CD4-positive, CD25-positive, alpha-beta regulatory T cell (primary cell): Measurements from ENCODE around the gene HOXA6. TPM values are rescaled to one million over a fixed set of nuclear protein-coding genes. Genes with fewer than 3 reads are reported as not detected.

Experiments
- ATAC-seq, 2 donors: fragments of 150-1000 bp; cut with Tn5 transposase; one replicate each; pipeline ENCODE4 v1.10.0; 2021; ENCODE audit warnings: low read depth in 2 of 2, moderate number of reproducible peaks in 2 of 2, moderate library complexity in 1 of 2
- DNase-seq, 3 donors: peaks; one replicate each; pipeline versions ENCODE4 v3.0.0 to v3.0.0-alpha.2; 2012 to 2022; ENCODE audit warnings: mixed read lengths in 1 of 3
- H3K27ac ChIP-seq: one replicate; pipeline ENCODE4 v1.7.0; 2013; ENCODE audit warnings: mild to moderate bottlenecking, low read length; ENCODE audit not compliant: insufficient read depth, poor library complexity, severe bottlenecking
- H3K27me3 ChIP-seq: one replicate; pipeline ENCODE4 v1.7.0; 2013; ENCODE audit warnings: low read length; ENCODE audit not compliant: control insufficient read depth, insufficient read depth
- H3K36me3 ChIP-seq: one replicate; pipeline ENCODE4 v1.7.0; 2013; ENCODE audit warnings: mild to moderate bottlenecking, low read length, moderate library complexity; ENCODE audit not compliant: control insufficient read depth, insufficient read depth
- H3K4me1 ChIP-seq: 2 replicates; pipeline ENCODE4 v1.7.0; 2013; ENCODE audit warnings: mild to moderate bottlenecking, low read length; ENCODE audit not compliant: insufficient read depth, control insufficient read depth, poor library complexity, severe bottlenecking
- H3K4me3 ChIP-seq: one replicate; pipeline ENCODE4 v1.7.0; 2013; ENCODE audit warnings: low read depth, mild to moderate bottlenecking, low read length, moderate library complexity
- H3K9me3 ChIP-seq, 2 experiments: 1 replicate in 1 of 2; 2 replicates in 1 of 2; pipeline ENCODE4 v1.7.0; 2013; ENCODE audit warnings: low read length in 2 of 2, mild to moderate bottlenecking in 1 of 2, moderate library complexity in 1 of 2; ENCODE audit not compliant: control insufficient read depth in 2 of 2
- H3K27ac Mint-ChIP-seq, 3 donors: one replicate each; pipeline ENCODE4 v1.8.0; 2020 to 2022; ENCODE audit warnings: mild to moderate bottlenecking in 3 of 3, mixed read lengths in 3 of 3, moderate library complexity in 2 of 3
- H3K27me3 Mint-ChIP-seq: one replicate; pipeline ENCODE4 v1.8.0; 2022; ENCODE audit warnings: mild to moderate bottlenecking, mixed read lengths
- H3K36me3 Mint-ChIP-seq: one replicate; pipeline ENCODE4 v1.8.0; 2020; ENCODE audit warnings: mixed read lengths
- H3K4me1 Mint-ChIP-seq, 4 donors: one replicate each; pipeline ENCODE4 v1.8.0; 2020 to 2022; ENCODE audit warnings: mixed read lengths in 4 of 4, mild to moderate bottlenecking in 1 of 4
- H3K4me3 Mint-ChIP-seq, 4 donors: one replicate each; pipeline ENCODE4 v1.8.0; 2020 to 2022; ENCODE audit warnings: mild to moderate bottlenecking in 4 of 4, mixed read lengths in 4 of 4, moderate library complexity in 3 of 4
- H3K9me3 Mint-ChIP-seq, 7 donors: one replicate each; pipeline ENCODE4 v1.8.0; 2020 to 2022; ENCODE audit warnings: mixed read lengths in 7 of 7, mild to moderate bottlenecking in 3 of 7, moderate library complexity in 2 of 7
- polyA plus RNA-seq, 4 donors: library from polyadenylated mRNA; unstranded; fragments of 300-500 nt; fragmentation: Illumina TruSeq; gene quantifications; one replicate each; pipeline ENCODE4 v1.2.3, GENCODE V29; 2021
- total RNA-seq: library from RNA; stranded (reverse); gene quantifications from one replicate; pipeline ENCODE4 v1.2.3, GENCODE V29; 2022

HOXA6 gene
- total and polyA plus RNA-seq, 5 donors from 2014 or later: not detected

DNA sequence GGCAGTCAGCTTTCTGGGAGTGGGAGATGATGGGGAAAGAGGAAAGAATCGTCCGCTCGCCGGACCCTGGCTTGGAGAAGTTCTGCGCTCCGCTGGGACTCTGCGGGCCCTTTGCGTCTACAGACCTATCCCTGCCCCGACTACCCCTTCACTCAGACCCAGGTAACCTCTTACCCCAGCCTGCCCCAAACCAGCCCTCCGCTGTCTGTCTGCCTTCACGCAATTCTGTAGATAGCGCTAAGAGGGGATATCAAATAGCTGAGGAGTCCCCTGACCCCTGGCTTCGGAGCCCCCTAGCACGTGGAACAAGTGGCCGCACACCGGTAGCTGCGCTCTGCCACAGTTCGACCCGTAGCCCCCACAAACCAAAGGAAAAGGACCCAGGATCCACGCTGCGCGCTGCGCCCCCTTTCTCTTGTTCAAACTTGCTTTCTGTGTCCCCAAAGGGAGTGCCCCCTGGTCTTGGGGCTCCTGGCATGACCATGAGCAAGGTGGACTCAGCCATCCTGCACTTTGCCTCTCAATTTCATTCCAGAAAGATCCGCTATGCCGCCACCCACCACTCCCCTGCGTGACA lies 24.0 kb downstream of the HOXA6 start:
- H3K27ac Mint-ChIP-seq: no peak overlapping the region
- no peaks in the 10 kb centered on the region for H3K36me3 Mint-ChIP-seq
- no peaks in the 10 kb centered on the region for H3K4me1 ChIP-seq
- H3K9me3 ChIP-seq: no peaks in the 10 kb centered on the region
- no peaks in the 10 kb centered on the region for H3K36me3 ChIP-seq
- H3K9me3 Mint-ChIP-seq: peaks cover 0 to 2% (median 0%) of the 10 kb centered on the region in 7 donors
- H3K4me3 Mint-ChIP-seq: no peak overlapping the region
- no peaks in the 10 kb centered on the region for H3K4me1 Mint-ChIP-seq
- no peak overlapping the region for H3K4me3 ChIP-seq
- H3K27me3 Mint-ChIP-seq: peaks cover 37% of the 10 kb centered on the region
- DNase-seq (no peak), ATAC-seq (no peak)
- no peak overlapping the region for H3K27ac ChIP-seq
- H3K27me3 ChIP-seq: peaks cover 13% of the 10 kb centered on the region

DNA sequence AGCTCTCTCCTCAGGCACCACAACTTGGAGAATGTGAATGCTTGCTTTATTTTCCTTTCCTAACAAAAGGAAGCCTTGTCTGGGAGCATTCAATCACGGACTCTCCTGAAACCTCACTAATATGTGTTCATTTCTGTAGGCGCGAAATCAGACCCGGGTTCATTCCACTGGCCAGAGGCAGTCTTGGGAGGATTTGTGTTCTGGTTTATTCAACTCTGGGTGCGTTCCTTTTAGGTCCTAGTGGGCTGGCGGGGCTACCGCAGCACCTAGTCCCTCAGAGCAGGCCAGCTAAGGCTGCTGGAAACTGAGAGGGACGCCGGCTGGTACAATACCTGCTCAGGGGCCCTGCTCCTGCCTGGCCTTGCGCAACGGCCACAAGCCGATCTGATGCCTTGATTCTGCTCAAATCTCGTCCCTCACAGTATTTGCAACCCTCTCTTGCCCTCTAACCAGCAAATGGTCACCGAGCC lies 24.5 kb downstream of the HOXA6 start:
- no peak overlapping the region for H3K4me3 Mint-ChIP-seq
- Histone ChIP-seq H3K27ac (no peak overlapping the region), H3K36me3 (no peaks in the 10 kb centered on the region), H3K4me3 (no peak overlapping the region), H3K27me3 (peaks cover 10% of the 10 kb centered on the region), H3K4me1 (no peaks in the 10 kb centered on the region), H3K9me3 (no peaks in the 10 kb centered on the region)
- peaks cover 38% of the 10 kb centered on the region for H3K27me3 Mint-ChIP-seq
- no peak for ATAC-seq
- no peaks in the 10 kb centered on the region for H3K4me1 Mint-ChIP-seq
- H3K36me3 Mint-ChIP-seq: no peaks in the 10 kb centered on the region
- DNase-seq: no peak
- H3K27ac Mint-ChIP-seq: no peak overlapping the region
- peaks cover 0 to 2% (median 0%) of the 10 kb centered on the region in 7 donors for H3K9me3 Mint-ChIP-seq

DNA sequence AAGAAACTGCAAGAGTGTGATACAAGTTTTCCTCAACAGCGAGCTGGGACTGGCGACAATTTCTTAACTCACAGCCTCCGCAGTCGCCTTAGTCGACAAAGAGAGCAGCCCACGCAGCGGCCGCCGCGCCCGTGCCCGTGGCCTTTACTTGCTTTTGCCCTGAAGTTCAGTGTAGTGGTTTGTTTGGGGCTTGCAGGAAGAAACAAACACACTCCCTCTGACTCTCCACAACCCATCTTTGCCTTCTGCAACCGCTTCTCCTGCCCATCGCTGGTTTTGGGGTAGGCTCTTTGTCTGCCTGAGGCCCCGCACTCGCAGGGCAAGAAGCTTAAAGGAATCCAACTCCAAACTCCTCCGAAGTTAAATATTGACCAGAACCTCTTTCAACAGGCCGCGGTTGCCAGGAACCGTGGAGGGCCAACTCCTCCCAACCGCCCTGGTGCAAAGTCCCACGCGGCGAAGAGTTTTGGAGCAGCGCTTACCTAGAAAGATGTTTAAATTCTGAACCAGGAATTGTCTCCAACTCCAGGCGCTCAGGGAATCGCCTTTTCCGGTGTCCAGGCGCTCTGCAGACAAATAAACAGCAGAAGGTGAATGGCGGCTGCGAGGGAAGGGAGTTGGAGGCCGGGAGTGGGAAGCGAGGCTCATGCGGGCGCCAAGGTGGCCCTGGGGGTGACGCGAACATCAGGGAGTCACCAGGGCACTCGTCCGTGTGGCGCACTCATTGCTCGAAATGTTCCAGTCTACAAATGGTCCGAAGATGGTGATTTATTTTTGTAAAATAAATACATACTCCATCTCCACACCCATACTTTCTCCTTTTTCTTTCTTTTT lies 25.3 kb downstream of the HOXA6 start:
- no peaks in the 10 kb centered on the region for H3K9me3 Mint-ChIP-seq
- no peaks in the 10 kb centered on the region for H3K4me1 Mint-ChIP-seq
- no peaks in the 10 kb centered on the region for H3K9me3 ChIP-seq
- H3K36me3 ChIP-seq: no peaks in the 10 kb centered on the region
- H3K36me3 Mint-ChIP-seq: no peaks in the 10 kb centered on the region
- peaks cover 35% of the 10 kb centered on the region for H3K27me3 Mint-ChIP-seq
- no peak overlapping the region for H3K27ac Mint-ChIP-seq
- no peak overlapping the region for H3K4me3 Mint-ChIP-seq
- H3K27ac ChIP-seq: no peak overlapping the region
- H3K4me3 ChIP-seq: no peak overlapping the region
- H3K4me1 ChIP-seq: no peaks in the 10 kb centered on the region
- H3K27me3 ChIP-seq: peaks cover 3% of the 10 kb centered on the region
- DNase-seq (no peak), ATAC-seq (no peak)

DNA sequence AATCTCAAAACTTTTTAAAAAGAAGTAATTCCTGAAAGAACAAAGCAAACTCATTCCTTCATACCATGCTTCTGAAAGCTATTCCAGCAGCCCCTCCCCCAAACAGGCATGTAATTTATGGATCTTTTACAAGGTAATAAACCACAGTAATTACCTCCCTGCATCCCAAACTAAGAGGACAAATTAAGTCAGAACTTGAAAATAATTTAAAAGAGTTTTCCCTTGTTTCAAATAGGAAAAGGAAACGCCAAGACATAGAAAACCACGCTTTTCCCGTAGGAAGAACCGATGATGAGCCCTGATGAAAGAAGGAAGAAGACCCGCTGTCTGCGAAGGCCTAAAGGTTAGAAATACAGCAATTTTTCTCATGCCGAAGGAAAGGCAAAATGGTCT lies 25.9 kb downstream of the HOXA6 start:
- Histone ChIP-seq H3K27ac (no peak overlapping the region), H3K9me3 (no peaks in the 10 kb centered on the region), H3K36me3 (no peaks in the 10 kb centered on the region), H3K4me3 (no peak overlapping the region), H3K4me1 (no peaks in the 10 kb centered on the region), H3K27me3 (no peaks in the 10 kb centered on the region)
- Mint-ChIP-seq H3K4me3 (no peak overlapping the region), H3K27me3 (peaks cover 33% of the 10 kb centered on the region), H3K9me3 (no peaks in the 10 kb centered on the region), H3K4me1 (no peaks in the 10 kb centered on the region), H3K27ac (no peak overlapping the region), H3K36me3 (no peaks in the 10 kb centered on the region)
- DNase-seq: no peak
- ATAC-seq: no peak

DNA sequence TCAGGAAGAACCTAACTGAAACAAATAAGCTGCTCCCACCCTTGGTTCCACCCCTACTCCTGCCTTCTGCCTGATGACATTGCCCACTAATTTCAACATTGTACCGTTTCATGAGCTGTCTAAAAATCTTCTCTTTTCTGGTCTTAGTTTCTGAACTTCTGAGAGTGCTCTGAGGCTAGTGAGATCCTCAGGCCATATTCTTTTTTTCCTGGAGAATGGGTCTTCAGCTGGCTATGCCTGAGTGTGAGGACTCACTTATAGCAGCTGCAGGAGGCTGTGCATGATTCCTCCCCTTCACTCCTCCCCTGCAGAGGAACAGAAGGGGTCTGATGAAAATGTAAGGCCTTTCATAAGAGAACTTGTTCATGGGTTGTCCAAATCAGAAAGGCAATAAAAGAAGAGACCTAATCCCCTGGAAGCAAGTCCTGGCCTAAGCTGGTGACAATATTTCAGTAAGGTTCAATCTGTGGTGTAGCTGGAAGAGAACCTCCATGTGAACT lies 28.1 kb downstream of the HOXA6 start:
- H3K27ac Mint-ChIP-seq: no peak overlapping the region
- Histone ChIP-seq H3K9me3 (no peaks in the 10 kb centered on the region), H3K27me3 (no peaks in the 10 kb centered on the region), H3K4me1 (no peaks in the 10 kb centered on the region), H3K27ac (no peak overlapping the region), H3K4me3 (no peak overlapping the region), H3K36me3 (no peaks in the 10 kb centered on the region)
- H3K4me1 Mint-ChIP-seq: no peaks in the 10 kb centered on the region
- H3K27me3 Mint-ChIP-seq: peaks cover 20% of the 10 kb centered on the region
- H3K9me3 Mint-ChIP-seq: no peaks in the 10 kb centered on the region
- no peaks in the 10 kb centered on the region for H3K36me3 Mint-ChIP-seq
- DNase-seq (no peak), ATAC-seq (no peak)
- H3K4me3 Mint-ChIP-seq: no peak overlapping the region

DNA sequence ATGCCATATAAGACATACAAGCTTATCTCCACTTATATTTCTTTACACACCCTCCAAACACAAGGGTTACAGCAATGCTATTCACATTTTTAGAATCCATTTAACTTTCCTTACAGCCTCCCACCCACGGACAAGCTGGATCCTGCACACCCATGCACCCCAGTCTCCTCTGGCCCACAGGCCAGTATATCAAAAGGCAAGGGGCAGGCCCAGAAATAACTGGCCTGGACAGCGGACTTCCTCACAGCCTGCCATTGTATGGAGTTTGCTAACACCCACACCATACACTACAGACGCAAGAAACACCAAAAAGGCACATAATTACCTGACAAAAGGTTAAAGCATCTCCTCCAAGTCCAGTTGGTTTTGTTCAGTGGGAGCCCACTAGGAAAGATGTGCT lies 29.0 kb downstream of the HOXA6 start:
- ATAC-seq: no peak
- Mint-ChIP-seq H3K27me3 (peaks cover 20% of the 10 kb centered on the region), H3K4me3 (no peak overlapping the region), H3K36me3 (no peaks in the 10 kb centered on the region), H3K9me3 (no peaks in the 10 kb centered on the region), H3K4me1 (no peaks in the 10 kb centered on the region), H3K27ac (no peak overlapping the region)
- Histone ChIP-seq H3K4me1 (no peaks in the 10 kb centered on the region), H3K36me3 (no peaks in the 10 kb centered on the region), H3K9me3 (no peaks in the 10 kb centered on the region), H3K27me3 (no peaks in the 10 kb centered on the region), H3K4me3 (no peak overlapping the region), H3K27ac (no peak overlapping the region)
- no peak for DNase-seq

DNA sequence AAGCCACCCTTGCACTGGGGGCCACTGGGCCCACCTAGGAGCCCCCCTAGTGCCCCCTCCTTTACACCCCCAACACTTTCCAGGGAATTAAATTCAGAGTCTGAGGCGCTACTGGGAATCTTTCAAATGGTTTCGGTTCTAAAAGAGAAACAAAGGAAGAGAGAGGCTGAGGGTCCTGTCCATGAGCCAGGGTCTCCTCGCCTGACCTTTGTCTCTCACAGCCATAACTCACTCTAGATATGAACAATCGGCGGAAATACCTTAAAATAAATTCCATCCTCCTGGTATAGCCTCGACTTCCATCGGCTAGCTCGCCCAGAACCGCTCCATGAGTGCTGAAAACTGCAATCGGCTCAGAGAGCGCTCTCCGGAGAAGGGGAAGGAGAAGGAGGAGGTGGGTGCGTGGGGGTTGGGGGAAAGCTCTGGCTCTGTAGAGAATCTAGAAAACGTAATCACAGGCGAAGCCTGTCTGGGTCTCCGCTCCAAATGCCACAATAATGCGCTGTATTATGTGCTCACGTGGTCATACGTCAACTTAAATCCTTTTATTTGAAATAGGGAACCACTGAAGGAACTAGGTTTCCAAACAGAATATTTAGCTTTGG lies 29.6 kb downstream of the HOXA6 start:
- H3K9me3 Mint-ChIP-seq: no peaks in the 10 kb centered on the region
- no peaks in the 10 kb centered on the region for H3K36me3 Mint-ChIP-seq
- no peaks in the 10 kb centered on the region for H3K4me1 Mint-ChIP-seq
- Histone ChIP-seq H3K27ac (no peak overlapping the region), H3K36me3 (no peaks in the 10 kb centered on the region), H3K4me1 (no peaks in the 10 kb centered on the region), H3K27me3 (no peaks in the 10 kb centered on the region), H3K9me3 (no peaks in the 10 kb centered on the region), H3K4me3 (no peak overlapping the region)
- H3K4me3 Mint-ChIP-seq: no peak overlapping the region
- ATAC-seq (no peak), DNase-seq (no peak)
- H3K27me3 Mint-ChIP-seq: peaks cover 20% of the 10 kb centered on the region
- no peak overlapping the region for H3K27ac Mint-ChIP-seq
